Stomach (tissue), 9 donors: ENCODE data around the gene TANGO6. TPM values are rescaled to one million over a fixed set of nuclear protein-coding genes. Genes with fewer than 3 reads are reported as not detected.

Experiments
- DNase-seq, 2 donors: peaks; one replicate each; pipeline versions ENCODE4 v3.0.0 to v3.0.0-alpha.2; 2013 to 2019
- H3K27ac ChIP-seq, 5 donors: fragments of 200-600 bp in 4 of 5; sonication (generic) in 4 of 5; one replicate each; pipeline ENCODE4 v1.5.1; 2013 to 2019; ENCODE audit warnings: mild to moderate bottlenecking in 1 of 5, moderate library complexity in 1 of 5
- H3K27me3 ChIP-seq, 3 donors: fragments of 200-600 bp; sonication (generic); one replicate each; pipeline ENCODE4 v1.5.1; 2017 to 2019; ENCODE audit warnings: mixed run types in 1 of 3
- H3K36me3 ChIP-seq, 4 donors: fragments of 200-600 bp; sonication (generic); 1 replicate in 3 of 4; 2 replicates in 1 of 4; pipeline ENCODE4 v1.5.1; 2016 to 2019
- H3K4me1 ChIP-seq, 4 donors: fragments of 200-600 bp; sonication (generic); one replicate each; pipeline ENCODE4 v1.5.1; 2016 to 2019
- H3K4me3 ChIP-seq, 4 donors: fragments of 200-600 bp; sonication (generic) in 3 of 4; one replicate each; pipeline ENCODE4 v1.5.1; 2016 to 2019; ENCODE audit warnings: mild to moderate bottlenecking in 1 of 4
- H3K9me3 ChIP-seq, 4 donors: fragments of 200-600 bp; sonication (generic); one replicate each; pipeline ENCODE4 v1.5.1; 2016 to 2019
- EP300 ChIP-seq: sonication (generic); formaldehyde crosslinking; IDR thresholded peaks from one replicate; pipeline ENCODE4 v1.6.1; 2017; ENCODE audit warnings: antibody characterized with exemption
- POLR2A ChIP-seq, 4 donors: fragments of 450-650 bp; IDR thresholded peaks; one replicate each; pipeline ENCODE4 v1.6.1; 2016; ENCODE audit warnings: antibody characterized with exemption in 4 of 4, control low read depth in 2 of 4, mild to moderate bottlenecking in 1 of 4, moderate library complexity in 1 of 4
- POLR2AphosphoS5 ChIP-seq, 3 donors: sonication (generic); formaldehyde crosslinking; IDR thresholded peaks; one replicate each; pipeline ENCODE4 v1.6.1; 2016; ENCODE audit warnings: antibody characterized with exemption in 3 of 3
- WGBS, 5 donors: extraction: QIAGEN DNeasy Blood & Tissue Kit in 3 of 5; methylation state at CpG; one replicate each; pipeline versions ENCODE4 v1.1.5 to v1.1.7; 2013 to 2018; 5-methylcytosine and 5-hydroxymethylcytosine counted together
- intact Hi-C: fragments of 100-400 bp; cut with DNase I; formaldehyde crosslinking; loops from one replicate; pipeline ENCODE4 v1.15.1; 2023; ENCODE audit warnings: low total_unique reads
- polyA plus RNA-seq, 3 donors: library from polyadenylated mRNA; stranded (reverse); fragments of 200-250 nt; gene quantifications; one replicate each; pipeline ENCODE4 v1.2.3, GENCODE V29; 2013
- total RNA-seq, 5 donors: library from RNA; depleted of rRNA; stranded (reverse); fragments of >200 nt; gene quantifications; one replicate each; pipeline versions ENCODE4 v1.1.0 to v1.2.3, GENCODE V29; 2014 to 2016
- TF ChIP-seq, protein P1 (sequence below), 7 experiments: fragments of 450-650 bp in 4 of 7; fragments of 200-600 bp in 3 of 7; sonication (generic) in 3 of 7; IDR thresholded peaks; one replicate each; pipeline ENCODE4 v1.5.1; 2016 to 2019; ENCODE audit warnings: antibody characterized with exemption in 7 of 7, control low read depth in 2 of 7, mild to moderate bottlenecking in 1 of 7
- donor health status: healthy with polysubstance abuse.
- donor health status: Bipolar disorder and iron deficiency.
- donor health status: healthy.

The TANGO6 gene
- total and polyA plus RNA-seq, 8 donors = 2.2 to 32.7 (median 11.4) TPM

DNA sequence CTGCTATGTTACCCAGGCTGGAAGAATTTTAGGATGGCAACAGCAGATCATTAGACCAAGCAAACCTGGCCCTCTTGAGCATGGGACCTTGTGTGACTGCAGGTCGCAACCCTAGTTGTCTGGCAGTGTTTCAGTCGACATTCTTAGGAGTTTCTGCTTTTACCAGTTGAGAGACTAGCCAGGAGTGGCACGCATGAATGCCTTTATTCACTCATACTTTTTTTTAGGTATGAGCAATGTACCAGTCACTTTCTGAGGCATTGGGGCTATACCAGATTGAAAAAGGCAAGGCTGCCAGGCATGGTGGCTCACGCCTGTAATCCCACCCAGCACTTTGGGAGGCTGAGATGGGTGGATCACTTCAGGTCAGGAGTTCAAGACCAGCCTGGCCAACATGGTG is 233.9 kb downstream of the TANGO6 start:
- no peak overlapping the region for H3K27ac ChIP-seq
- H3K27me3 ChIP-seq = no peaks in the 10 kb centered on the region
- peaks cover 0 to 2% (median 0%) of the 10 kb centered on the region in 4 donors for H3K4me1 ChIP-seq
- intact Hi-C loops = no loop called here
- TF ChIP-seq EP300 = no peak
- TF ChIP-seq POLR2AphosphoS5 (IDR thresholded peaks at IDR 0.05) = no peak
- TF ChIP-seq, protein P1, sequence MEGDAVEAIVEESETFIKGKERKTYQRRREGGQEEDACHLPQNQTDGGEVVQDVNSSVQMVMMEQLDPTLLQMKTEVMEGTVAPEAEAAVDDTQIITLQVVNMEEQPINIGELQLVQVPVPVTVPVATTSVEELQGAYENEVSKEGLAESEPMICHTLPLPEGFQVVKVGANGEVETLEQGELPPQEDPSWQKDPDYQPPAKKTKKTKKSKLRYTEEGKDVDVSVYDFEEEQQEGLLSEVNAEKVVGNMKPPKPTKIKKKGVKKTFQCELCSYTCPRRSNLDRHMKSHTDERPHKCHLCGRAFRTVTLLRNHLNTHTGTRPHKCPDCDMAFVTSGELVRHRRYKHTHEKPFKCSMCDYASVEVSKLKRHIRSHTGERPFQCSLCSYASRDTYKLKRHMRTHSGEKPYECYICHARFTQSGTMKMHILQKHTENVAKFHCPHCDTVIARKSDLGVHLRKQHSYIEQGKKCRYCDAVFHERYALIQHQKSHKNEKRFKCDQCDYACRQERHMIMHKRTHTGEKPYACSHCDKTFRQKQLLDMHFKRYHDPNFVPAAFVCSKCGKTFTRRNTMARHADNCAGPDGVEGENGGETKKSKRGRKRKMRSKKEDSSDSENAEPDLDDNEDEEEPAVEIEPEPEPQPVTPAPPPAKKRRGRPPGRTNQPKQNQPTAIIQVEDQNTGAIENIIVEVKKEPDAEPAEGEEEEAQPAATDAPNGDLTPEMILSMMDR (IDR thresholded peaks at IDR 0.05) = no peak
- no peak for TF ChIP-seq POLR2A (IDR thresholded peaks at IDR 0.05)
- no peak for DNase-seq
- H3K9me3 ChIP-seq = no peaks in the 10 kb centered on the region
- no peaks in the 10 kb centered on the region for H3K36me3 ChIP-seq
- WGBS, 5 donors = 76 to 87% (median 81%) methylated on average over 4 of the region's 4 CpGs
- H3K4me3 ChIP-seq = no peak overlapping the region

DNA sequence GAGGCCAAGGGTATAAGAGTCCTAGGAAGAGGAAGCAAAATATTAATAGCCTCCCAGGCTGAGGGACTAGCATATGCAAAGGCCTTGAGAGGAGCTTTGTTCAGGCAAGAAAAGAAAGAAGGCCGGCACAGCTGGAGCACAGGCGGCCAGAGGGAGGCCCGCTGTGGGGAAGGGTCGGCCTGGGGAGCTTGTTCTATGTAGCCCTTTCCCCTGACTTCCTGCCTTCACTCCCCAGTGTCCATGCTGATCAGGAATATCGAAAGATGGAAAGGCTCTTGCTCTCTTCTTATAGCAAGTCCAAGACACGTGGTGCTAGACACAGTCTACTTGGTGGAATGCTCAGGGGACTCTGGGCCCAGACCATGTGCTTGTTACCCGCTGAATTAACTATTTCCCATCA is 234.7 kb downstream of the TANGO6 start:
- H3K27ac ChIP-seq = no peak overlapping the region
- peaks cover 0 to under 1% (median under 1%) of the 10 kb centered on the region in 4 donors for H3K36me3 ChIP-seq
- no peaks in the 10 kb centered on the region for H3K27me3 ChIP-seq
- no peak for DNase-seq
- H3K4me1 ChIP-seq = no peaks in the 10 kb centered on the region
- no peak overlapping the region for H3K4me3 ChIP-seq
- no peaks in the 10 kb centered on the region for H3K9me3 ChIP-seq
- TF ChIP-seq EP300 = no peak
- no peak for TF ChIP-seq POLR2AphosphoS5 (IDR thresholded peaks at IDR 0.05)
- WGBS, 5 donors = 81 to 90% (median 84%) methylated on average over 7 of the region's 7 CpGs
- intact Hi-C loops = no loop called here

DNA sequence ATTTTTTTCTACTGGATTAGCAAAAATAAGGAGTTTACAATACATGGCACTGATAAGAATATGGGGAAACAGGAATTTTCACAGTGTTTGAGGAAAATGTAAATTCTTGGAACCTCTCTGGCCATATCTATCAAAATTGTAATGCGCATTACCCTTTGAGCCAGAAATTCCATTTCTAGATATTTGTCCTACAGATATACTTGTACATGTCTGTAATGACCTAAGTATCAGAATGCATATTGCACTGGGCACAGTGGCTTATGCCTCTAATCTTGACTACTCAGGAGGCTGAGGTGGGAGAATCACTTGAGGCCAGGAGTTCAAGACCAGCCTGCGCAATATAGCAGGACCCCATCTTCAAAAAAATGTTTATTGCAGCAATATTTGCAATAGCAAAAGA is 236.4 kb downstream of the TANGO6 start:
- no peak for DNase-seq
- Histone ChIP-seq H3K27ac (no peak overlapping the region), H3K9me3 (no peaks in the 10 kb centered on the region), H3K4me3 (no peak overlapping the region), H3K27me3 (no peaks in the 10 kb centered on the region), H3K4me1 (no peaks in the 10 kb centered on the region), H3K36me3 (peaks cover 8 to 17% (median 13%) of the 10 kb centered on the region in 4 donors)
- intact Hi-C loops = no loop called here
- WGBS, 5 donors = 95 to 100% (median 96%) methylated on average over 2 of the region's 2 CpGs
- TF ChIP-seq, protein P1 (IDR thresholded peaks at IDR 0.05) = no peak
- TF ChIP-seq POLR2A (IDR thresholded peaks at IDR 0.05) (no peak), POLR2AphosphoS5 (IDR thresholded peaks at IDR 0.05) (no peak), EP300 (no peak)

DNA sequence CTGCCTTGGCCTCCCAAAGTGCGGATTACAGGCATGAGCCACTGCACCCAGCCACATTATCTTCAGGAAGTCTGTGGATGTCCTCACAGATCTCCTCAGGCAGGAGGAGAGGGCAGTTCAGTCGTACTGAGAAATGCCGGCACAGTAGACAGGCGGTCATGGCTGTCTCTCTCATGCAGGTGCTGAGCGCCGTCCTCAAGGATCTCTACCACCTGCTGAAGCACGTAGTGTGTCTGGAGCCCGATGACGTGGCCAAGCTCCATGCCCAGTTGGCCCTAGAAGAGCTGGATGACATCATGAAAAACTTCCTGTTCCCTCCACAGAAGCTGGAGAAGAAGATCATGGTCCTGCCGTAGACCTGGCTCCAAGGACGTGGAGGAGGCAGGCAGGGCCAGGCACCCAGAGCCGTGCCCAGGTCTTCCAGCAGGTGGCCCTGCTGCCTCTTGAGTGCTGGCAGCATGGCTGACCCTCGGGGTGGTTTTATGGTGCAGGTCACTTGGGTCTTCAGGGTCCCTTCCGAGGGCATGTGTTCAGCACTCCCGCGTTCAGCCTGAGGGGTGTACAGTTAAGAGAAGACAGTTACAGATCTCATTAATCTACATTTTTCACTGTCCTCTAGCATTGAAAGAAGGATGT is 240.1 kb downstream of the TANGO6 start:
- H3K27me3 ChIP-seq = no peaks in the 10 kb centered on the region
- no peaks in the 10 kb centered on the region for H3K9me3 ChIP-seq
- WGBS, 5 donors = 91 to 97% (median 95%) methylated on average over 11 to 16 of the region's 16 CpGs
- H3K27ac ChIP-seq = no peak overlapping the region
- TF ChIP-seq, protein P1 (IDR thresholded peaks at IDR 0.05) = no peak
- TF ChIP-seq EP300 = no peak
- H3K4me3 ChIP-seq = no peak overlapping the region
- peaks cover 0 to 14% (median 2%) of the 10 kb centered on the region in 4 donors for H3K4me1 ChIP-seq
- intact Hi-C loops = no loop called here
- peaks cover 8 to 32% (median 18%) of the 10 kb centered on the region in 4 donors for H3K36me3 ChIP-seq
- no peak for DNase-seq

DNA sequence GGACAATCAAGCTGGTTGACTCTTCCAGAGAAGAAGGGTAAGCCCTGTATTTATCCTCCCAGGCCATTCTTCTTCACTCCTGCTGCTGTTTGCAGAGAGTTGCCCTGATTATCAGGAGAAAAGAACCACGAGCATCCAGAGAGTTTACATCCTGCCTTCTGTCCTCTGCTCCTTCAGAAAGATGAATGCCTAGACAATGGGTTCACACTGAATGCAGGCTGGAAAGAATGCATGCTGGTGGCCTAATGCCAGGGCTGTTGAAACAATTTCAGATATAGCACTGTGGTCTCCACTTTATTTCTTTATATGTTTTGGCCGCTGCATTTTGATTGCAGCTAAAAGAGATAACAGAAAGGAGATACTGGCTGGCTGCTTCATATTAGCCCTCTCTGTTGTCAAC is 241.0 kb downstream of the TANGO6 start:
- H3K9me3 ChIP-seq = no peaks in the 10 kb centered on the region

More for the DNA sequence above, 241.0 kb downstream of the TANGO6 start:
- no peaks in the 10 kb centered on the region for H3K27me3 ChIP-seq
- no peak for DNase-seq
- TF ChIP-seq POLR2AphosphoS5 (IDR thresholded peaks at IDR 0.05) (no peak), POLR2A (IDR thresholded peaks at IDR 0.05) (no peak), EP300 (no peak)
- TF ChIP-seq, protein P1 (IDR thresholded peaks at IDR 0.05) = no peak
- no peak overlapping the region for H3K27ac ChIP-seq
- H3K4me1 ChIP-seq = peaks cover 4 to 22% (median 9%) of the 10 kb centered on the region in 4 donors
- peaks cover 8 to 32% (median 18%) of the 10 kb centered on the region in 4 donors for H3K36me3 ChIP-seq
- intact Hi-C loops = no loop called here
- no peak overlapping the region for H3K4me3 ChIP-seq
- whole genome bisulfite sequencing, 5 donors = 34 to 60% (median 49%) methylated on average over 2 of the region's 2 CpGs
